C4-2B (cell line): ENCODE results near the gene XRRA1.

ENCODE experiments used
- H3K27ac ChIP-seq: fragments of 450-650 bp; 2 replicates; pipeline ENCODE4 v1.5.1; 2017
- CTCF ChIP-seq: fragments of 450-650 bp; conservative IDR thresholded peaks from 2 replicates; pipeline ENCODE4 v1.5.1; 2017; ENCODE audit warnings: mild to moderate bottlenecking
- ZFX ChIP-seq: fragments of 450-650 bp; IDR thresholded peaks from 2 replicates; pipeline ENCODE4 v1.6.1; 2017

XRRA1 gene

GRCh38 chr11:74806267-74806666 lies 142.6 kb downstream of the XRRA1 start:
- H3K27ac ChIP-seq = no peak overlapping the region
- TF ChIP-seq CTCF (no peak), ZFX (no peak)

- no peak for TF ChIP-seq CTCF
- TF ChIP-seq ZFX = no peak
- H3K27ac ChIP-seq = no peak overlapping the region
These were observed 157.4 kb downstream of the XRRA1 start for GRCh38 chr11:74791333-74792100.
